ENCODE data around the gene VSX1.

VSX1 gene

GRCh38 chr20:25052255-25053194 is 29.4 kb downstream of the VSX1 start:
- no peak for DNase-seq

GRCh38 chr20:25051386-25052155 is 30.4 kb downstream of the VSX1 start:
- DNase-seq = no peak

- no peak for DNase-seq
Observed at GRCh38 chr20:25050501-25051350, 31.2 kb downstream of the VSX1 start.

- DNase-seq = no peak
Observed at GRCh38 chr20:25050082-25050481, 31.9 kb downstream of the VSX1 start.

- no peak for DNase-seq
Observed at GRCh38 chr20:25049261-25050060, 32.5 kb downstream of the VSX1 start.

- DNase-seq = no peak
Observed at GRCh38 chr20:25048519-25048952, 33.4 kb downstream of the VSX1 start.

- no peak for DNase-seq
Observed at GRCh38 chr20:25047766-25048165, 34.2 kb downstream of the VSX1 start.

- DNase-seq = no peak
Observed at GRCh38 chr20:25046736-25047666, 34.9 kb downstream of the VSX1 start.

GRCh38 chr20:25046181-25046641 is 35.7 kb downstream of the VSX1 start:
- DNase-seq = no peak

- no peak for DNase-seq
Observed at GRCh38 chr20:25045343-25045712, 36.6 kb downstream of the VSX1 start.

GRCh38 chr20:25044660-25045342 is 37.1 kb downstream of the VSX1 start:
- DNase-seq = peak in 1 of 2 experiments; percentile 9

GRCh38 chr20:25044261-25044560 is 37.7 kb downstream of the VSX1 start:
- DNase-seq = no peak

GRCh38 chr20:25043499-25044260 is 38.3 kb downstream of the VSX1 start:
- DNase-seq = no peak

GRCh38 chr20:25042531-25043498 is 39.1 kb downstream of the VSX1 start:
- no peak for DNase-seq

- DNase-seq = no peak
Observed at GRCh38 chr20:25041813-25042530, 40.0 kb downstream of the VSX1 start.

- DNase-seq = no peak
Observed at GRCh38 chr20:25040438-25040831, 41.5 kb downstream of the VSX1 start.

GRCh38 chr20:25039697-25040437 is 42.1 kb downstream of the VSX1 start:
- peak in 1 of 2 experiments; percentile 47 for DNase-seq
